Caco-2 (cell line): ENCODE measurements around the gene CBX7. TPM values are rescaled to one million over a fixed set of nuclear protein-coding genes. Genes with fewer than 3 reads are reported as not detected.

Experiments used
- BruUV-seq: library from RNA; stranded (reverse); fragments of 400-500 nt; replicated peaks from 2 replicates; lab custom pipeline; 2021; lab: Mats Ljungman, UMichigan
- CTCF ChIA-PET: fragments of 300-600 bp; sonication (Branson Sonifier 250); formaldehyde crosslinking; loops from one replicate; lab custom pipeline; 2022; ENCODE audit warnings: antibody characterized with exemption; lab: Charles Lee
- POLR2A ChIA-PET: fragments of 300-600 bp; sonication (Branson Sonifier 250); formaldehyde crosslinking; loops from one replicate; lab custom pipeline; 2022; ENCODE audit warnings: antibody characterized with exemption; lab: Charles Lee
- DNase-seq, 2 experiments: peaks; one replicate each; pipeline versions ENCODE4 v3.0.0 to v3.0.0-alpha.2; 2020 to 2022
- H3K27me3 ChIP-seq: replicated peaks from 2 replicates; pipeline ENCODE4 v1.6.0; 2011; ENCODE audit warnings: low read length; ENCODE audit not compliant: control insufficient read depth, insufficient read depth
- H3K36me3 ChIP-seq: 2 replicates; pipeline ENCODE4 v1.5.1; 2011; ENCODE audit warnings: low read length; ENCODE audit not compliant: control insufficient read depth, insufficient read depth
- H3K4me1 ChIP-seq: fragments of 250-450 bp; sonication (Bioruptor Pico); 2 replicates; pipeline ENCODE4 v1.5.1; 2020; ENCODE audit warnings: mild to moderate bottlenecking
- H3K4me3 ChIP-seq: 2 replicates; pipeline ENCODE4 v1.5.1; 2011; ENCODE audit warnings: low read depth, mild to moderate bottlenecking, control low read depth, low read length
- H3K9me3 ChIP-seq: fragments of 250-450 bp; sonication (Bioruptor Pico); 2 replicates; pipeline ENCODE4 v1.5.1; 2020; ENCODE audit warnings: mild to moderate bottlenecking, moderate library complexity
- H3K27ac Mint-ChIP-seq: one replicate; pipeline ENCODE4 v1.8.0; 2022; ENCODE audit warnings: mixed read lengths; ENCODE audit not compliant: unreplicated experiment
- H3K27me3 Mint-ChIP-seq: one replicate; pipeline ENCODE4 v1.8.0; 2022; ENCODE audit warnings: mixed read lengths; ENCODE audit not compliant: insufficient read depth, unreplicated experiment
- H3K36me3 Mint-ChIP-seq: one replicate; pipeline ENCODE4 v1.8.0; 2022; ENCODE audit warnings: mild to moderate bottlenecking, mixed read lengths; ENCODE audit not compliant: insufficient read depth, unreplicated experiment
- H3K4me1 Mint-ChIP-seq: one replicate; pipeline ENCODE4 v1.8.0; 2022; ENCODE audit warnings: low read depth, mixed read lengths; ENCODE audit not compliant: unreplicated experiment
- H3K4me3 Mint-ChIP-seq: one replicate; pipeline ENCODE4 v1.8.0; 2022; ENCODE audit warnings: mild to moderate bottlenecking, moderate library complexity, mixed read lengths; ENCODE audit not compliant: unreplicated experiment
- H3K9me3 Mint-ChIP-seq: one replicate; pipeline ENCODE4 v1.8.0; 2022; ENCODE audit warnings: mixed read lengths; ENCODE audit not compliant: unreplicated experiment
- CTCF ChIP-seq, 2 experiments: fragments of 200-600 bp in 1 of 2; IDR thresholded peaks; 1 replicate in 1 of 2; 2 replicates in 1 of 2; pipeline versions ENCODE4 v1.5.1 to v1.8.0; 2011 to 2022; ENCODE audit warnings: antibody characterized with exemption in 1 of 2, control low read depth in 1 of 2, inconsistent platforms in 1 of 2, low read depth in 1 of 2, low read length in 1 of 2, mild to moderate bottlenecking in 1 of 2, moderate library complexity in 1 of 2; ENCODE audit not compliant: insufficient read depth in 1 of 2, severe bottlenecking in 1 of 2, unreplicated experiment in 1 of 2
- intact Hi-C: fragments of 100-400 bp; cut with micrococcal nuclease; formaldehyde crosslinking; loops from one replicate; pipeline ENCODE4 v1.10.0; 2022; ENCODE audit not compliant: unreplicated experiment
- total RNA-seq: library from RNA; stranded (reverse); gene quantifications from 2 replicates; pipeline ENCODE4 v1.2.3, GENCODE V29; 2022

CBX7 gene
- total RNA-seq, 1 experiment from 2014 or later: 4.4 TPM

- no peaks in the 10 kb centered on the region for H3K36me3 ChIP-seq
- intact Hi-C loops: no loop called here
- Mint-ChIP-seq H3K9me3 (no peaks in the 10 kb centered on the region), H3K4me1 (peaks cover 12% of the 10 kb centered on the region), H3K4me3 (no peak overlapping the region), H3K36me3 (no peaks in the 10 kb centered on the region), H3K27me3 (no peaks in the 10 kb centered on the region), H3K27ac (no peak overlapping the region)
- H3K9me3 ChIP-seq: no peaks in the 10 kb centered on the region
- no peak for TF ChIP-seq CTCF (IDR thresholded peaks at IDR 0.05; ENCODE audit: insufficient read depth in 1 of 2, low read depth in 1 of 2, low read length in 1 of 2, severe bottlenecking in 1 of 2, unreplicated experiment in 1 of 2)
- peaks cover 19% of the 10 kb centered on the region for H3K4me1 ChIP-seq
- H3K4me3 ChIP-seq: no peak overlapping the region
- CTCF ChIA-PET: no interaction called here
- H3K27me3 ChIP-seq: no peaks in the 10 kb centered on the region
- no peak for DNase-seq
- POLR2A ChIA-PET: no interaction called here
- BruUV-seq: no TSS peak
These were observed 18.6 kb downstream of the CBX7 start for GRCh38 chr22:39133871-39134270.

GRCh38 chr22:39132871-39133524, 19.5 kb downstream of the CBX7 start:
- Histone ChIP-seq H3K4me3 (no peak overlapping the region), H3K4me1 (peaks cover 21% of the 10 kb centered on the region), H3K36me3 (no peaks in the 10 kb centered on the region), H3K27me3 (no peaks in the 10 kb centered on the region), H3K9me3 (no peaks in the 10 kb centered on the region)
- Mint-ChIP-seq H3K4me1 (peaks cover 16% of the 10 kb centered on the region), H3K4me3 (no peak overlapping the region), H3K27ac (no peak overlapping the region), H3K9me3 (no peaks in the 10 kb centered on the region), H3K36me3 (no peaks in the 10 kb centered on the region), H3K27me3 (no peaks in the 10 kb centered on the region)
- ChIA-PET CTCF (no interaction called here), POLR2A (no interaction called here)
- TF ChIP-seq CTCF (IDR thresholded peaks at IDR 0.05; ENCODE audit: insufficient read depth in 1 of 2, low read depth in 1 of 2, low read length in 1 of 2, severe bottlenecking in 1 of 2, unreplicated experiment in 1 of 2): no peak
- no peak for DNase-seq
- intact Hi-C loops: no loop called here
- no TSS peak for BruUV-seq

GRCh38 chr22:39132281-39132680, 20.2 kb downstream of the CBX7 start:
- Histone ChIP-seq H3K9me3 (no peaks in the 10 kb centered on the region), H3K27me3 (no peaks in the 10 kb centered on the region), H3K36me3 (no peaks in the 10 kb centered on the region), H3K4me1 (peaks cover 21% of the 10 kb centered on the region), H3K4me3 (no peak overlapping the region)
- CTCF ChIA-PET: interaction anchor here (0.5 kb wide), 1 partner anchor 204 kb away, joined by 7 read pairs; no protein-coding TSS in a partner anchor
- no peak for TF ChIP-seq CTCF (IDR thresholded peaks at IDR 0.05; ENCODE audit: insufficient read depth in 1 of 2, low read depth in 1 of 2, low read length in 1 of 2, severe bottlenecking in 1 of 2, unreplicated experiment in 1 of 2)
- intact Hi-C loops: no loop called here
- Mint-ChIP-seq H3K9me3 (no peaks in the 10 kb centered on the region), H3K27me3 (no peaks in the 10 kb centered on the region), H3K4me1 (peaks cover 16% of the 10 kb centered on the region), H3K36me3 (no peaks in the 10 kb centered on the region), H3K27ac (no peak overlapping the region), H3K4me3 (no peak overlapping the region)
- BruUV-seq: no TSS peak
- POLR2A ChIA-PET: no interaction called here
- DNase-seq: no peak
